Coronary artery (tissue), 2 donors: ENCODE results near the gene NBEA.

ENCODE experiments used
- DNase-seq: peaks from one replicate; pipeline ENCODE4 v3.0.0-alpha.2; 2017; ENCODE audit warnings: low spot score
- H3K27ac ChIP-seq, 2 donors: fragments of 200-600 bp; sonication (generic); one replicate each; pipeline ENCODE4 v1.5.1; 2016 to 2019
- H3K4me3 ChIP-seq: fragments of 200-600 bp; sonication (generic); 2 replicates; pipeline ENCODE4 v1.5.1; 2016; ENCODE audit warnings: mild to moderate bottlenecking, moderate library complexity
- TF ChIP-seq, protein P1 (sequence below): fragments of 200-600 bp; sonication (generic); IDR thresholded peaks from one replicate; pipeline ENCODE4 v1.5.1; 2019; ENCODE audit warnings: antibody characterized with exemption

NBEA gene

DNA sequence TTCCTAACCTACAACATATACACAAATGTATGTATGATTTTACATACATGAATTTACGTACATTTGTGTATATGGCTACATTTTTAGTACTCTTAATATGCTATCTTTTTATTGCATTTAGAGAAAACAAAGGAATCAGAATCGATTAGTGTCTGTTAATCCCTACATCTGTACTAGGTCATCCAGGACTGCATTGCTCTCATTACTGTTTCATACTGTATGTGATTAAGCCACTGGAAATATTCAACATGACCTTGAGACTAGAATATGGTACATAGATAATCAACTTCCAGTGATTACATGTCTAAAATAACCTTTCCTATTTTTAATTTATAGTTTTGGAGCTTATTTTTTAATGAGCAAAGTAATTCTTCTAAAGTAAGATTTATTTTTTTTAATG, 539.7 kb downstream of the NBEA start:
- Histone ChIP-seq H3K27ac (no peak overlapping the region), H3K4me3 (no peak overlapping the region)
- DNase-seq: no peak
- TF ChIP-seq, protein P1, sequence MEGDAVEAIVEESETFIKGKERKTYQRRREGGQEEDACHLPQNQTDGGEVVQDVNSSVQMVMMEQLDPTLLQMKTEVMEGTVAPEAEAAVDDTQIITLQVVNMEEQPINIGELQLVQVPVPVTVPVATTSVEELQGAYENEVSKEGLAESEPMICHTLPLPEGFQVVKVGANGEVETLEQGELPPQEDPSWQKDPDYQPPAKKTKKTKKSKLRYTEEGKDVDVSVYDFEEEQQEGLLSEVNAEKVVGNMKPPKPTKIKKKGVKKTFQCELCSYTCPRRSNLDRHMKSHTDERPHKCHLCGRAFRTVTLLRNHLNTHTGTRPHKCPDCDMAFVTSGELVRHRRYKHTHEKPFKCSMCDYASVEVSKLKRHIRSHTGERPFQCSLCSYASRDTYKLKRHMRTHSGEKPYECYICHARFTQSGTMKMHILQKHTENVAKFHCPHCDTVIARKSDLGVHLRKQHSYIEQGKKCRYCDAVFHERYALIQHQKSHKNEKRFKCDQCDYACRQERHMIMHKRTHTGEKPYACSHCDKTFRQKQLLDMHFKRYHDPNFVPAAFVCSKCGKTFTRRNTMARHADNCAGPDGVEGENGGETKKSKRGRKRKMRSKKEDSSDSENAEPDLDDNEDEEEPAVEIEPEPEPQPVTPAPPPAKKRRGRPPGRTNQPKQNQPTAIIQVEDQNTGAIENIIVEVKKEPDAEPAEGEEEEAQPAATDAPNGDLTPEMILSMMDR: no peak

DNA sequence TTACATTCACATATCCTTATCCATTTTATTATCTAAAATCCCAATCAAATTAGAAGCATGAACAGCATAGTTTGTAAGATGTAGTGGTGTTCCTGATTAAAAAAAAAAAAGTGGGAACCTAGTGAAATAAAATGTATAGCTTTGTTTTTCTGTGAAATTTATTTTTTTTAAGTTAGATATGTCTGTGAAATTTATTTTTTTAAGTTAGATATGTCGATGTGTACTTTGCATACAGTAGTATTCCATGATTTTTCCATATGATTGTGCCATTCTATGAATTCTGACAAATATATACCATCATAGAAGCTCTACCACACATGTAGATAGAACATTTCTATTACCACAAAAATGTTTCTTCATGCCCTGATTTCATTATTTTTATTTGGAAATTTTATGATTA, 540.5 kb downstream of the NBEA start:
- TF ChIP-seq, protein P1: no peak
- Histone ChIP-seq H3K27ac (no peak overlapping the region), H3K4me3 (no peak overlapping the region)
- DNase-seq: no peak

DNA sequence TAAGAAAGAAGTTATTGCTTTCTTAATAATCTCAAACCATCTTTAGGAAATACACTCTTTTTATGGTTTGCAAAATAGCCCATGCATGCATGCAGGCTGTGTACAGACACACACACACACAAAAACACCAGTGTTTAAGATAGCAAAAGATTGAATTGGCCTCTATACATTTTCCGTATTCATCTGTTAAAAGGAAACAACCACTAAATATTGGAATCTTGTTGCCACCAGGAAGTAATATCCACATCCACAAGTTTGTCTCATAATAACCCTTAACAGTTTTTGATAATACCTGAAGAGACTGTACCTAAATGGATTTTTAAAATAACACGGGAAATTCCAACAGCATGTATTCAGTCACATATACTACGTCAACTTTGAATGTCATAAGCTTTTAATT, 541.7 kb downstream of the NBEA start:
- DNase-seq: no peak
- TF ChIP-seq, protein P1: no peak

DNA sequence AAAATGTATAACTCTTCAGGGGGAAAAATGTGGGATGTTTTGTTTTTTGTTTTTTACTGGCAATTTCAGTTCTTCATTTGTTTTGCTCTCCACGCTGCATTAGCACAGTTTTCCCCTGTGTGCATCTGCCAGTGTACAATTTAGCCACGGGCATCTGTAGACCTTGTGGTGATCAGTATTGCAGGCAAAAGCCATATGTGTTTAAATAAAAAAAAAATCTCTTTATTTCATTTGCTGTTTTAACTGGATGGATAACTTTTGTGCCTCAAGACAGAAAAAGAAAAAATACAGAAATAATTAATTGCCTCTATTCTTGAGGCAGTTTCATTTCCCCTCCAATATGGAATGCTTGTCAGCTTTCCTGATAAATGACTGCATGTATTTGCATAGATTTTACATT, 542.3 kb downstream of the NBEA start:
- Histone ChIP-seq H3K27ac (no peak overlapping the region), H3K4me3 (no peak overlapping the region)
- DNase-seq: no peak
- TF ChIP-seq, protein P1: no peak

More for the DNA sequence above, 541.7 kb downstream of the NBEA start:
- Histone ChIP-seq H3K4me3 (no peak overlapping the region), H3K27ac (no peak overlapping the region)

DNA sequence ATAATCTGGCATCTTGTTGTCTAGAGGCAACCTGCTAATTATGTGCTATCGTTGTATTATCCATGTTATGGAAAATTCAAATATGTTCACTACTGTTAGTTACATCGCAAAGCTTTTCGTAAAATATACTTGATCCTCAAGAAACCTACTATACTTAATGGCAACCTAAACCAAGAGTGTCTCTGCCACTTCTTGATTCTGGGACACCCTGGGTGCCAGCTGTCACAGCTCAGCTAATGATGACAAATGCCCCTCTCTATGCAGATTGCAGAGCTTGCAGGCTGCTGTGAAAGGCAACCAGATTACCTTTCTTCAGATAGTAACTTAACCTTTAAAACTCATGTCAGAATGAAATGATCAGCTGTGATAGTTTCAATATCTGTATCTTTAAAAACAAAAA, 543.4 kb downstream of the NBEA start:
- DNase-seq: no peak
- H3K4me3 ChIP-seq: no peak overlapping the region

DNA sequence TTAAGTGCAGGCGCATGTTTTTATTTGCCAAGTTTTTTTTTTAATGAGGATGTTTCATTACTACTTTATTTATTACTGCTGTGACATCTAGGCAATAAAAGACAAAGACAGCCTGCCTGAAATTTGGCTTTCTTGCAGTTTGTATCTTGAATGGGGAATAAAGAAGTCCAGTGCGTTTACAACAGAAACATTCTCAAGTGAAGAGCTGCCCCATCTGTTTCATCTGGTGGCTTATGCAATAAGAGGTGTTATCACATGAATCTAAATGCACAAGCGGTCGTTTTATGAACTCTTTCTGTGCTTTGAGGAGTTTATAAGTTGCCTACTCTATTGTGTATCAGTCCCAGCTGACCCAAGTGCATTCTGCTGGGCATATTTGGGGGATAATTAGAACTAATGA, 547.0 kb downstream of the NBEA start:
- DNase-seq: no peak
- TF ChIP-seq, protein P1: no peak
- no peak overlapping the region for H3K27ac ChIP-seq
- H3K4me3 ChIP-seq: no peak overlapping the region

More for the DNA sequence above, 543.4 kb downstream of the NBEA start:
- TF ChIP-seq, protein P1: no peak
- H3K27ac ChIP-seq: no peak overlapping the region

DNA sequence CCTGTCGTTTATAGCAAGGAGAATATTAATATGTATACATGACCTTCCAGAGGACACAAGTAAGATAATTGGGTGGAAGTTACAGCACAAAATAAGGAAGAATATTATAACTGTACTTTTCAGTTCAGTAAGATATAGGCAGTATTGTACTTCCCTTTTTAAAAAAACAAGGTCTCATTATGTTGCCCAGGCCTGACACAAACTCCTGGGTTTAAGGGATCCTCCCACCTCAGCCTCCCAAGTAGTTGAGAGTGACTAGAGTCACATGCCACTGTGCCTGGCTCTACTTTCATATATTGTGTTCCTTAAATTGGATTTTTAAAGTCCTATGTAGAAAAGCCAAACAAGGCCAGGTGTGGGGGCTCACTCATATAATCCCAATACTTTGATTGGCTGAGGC, 553.9 kb downstream of the NBEA start:
- no peak for DNase-seq
- Histone ChIP-seq H3K27ac (no peak overlapping the region), H3K4me3 (no peak overlapping the region)
- TF ChIP-seq, protein P1: no peak
